HepG2 (cell line): ENCODE results near the gene UROD. TPM values are rescaled to one million over a fixed set of nuclear protein-coding genes. Genes with fewer than 3 reads are reported as not detected.

Experiments used
- ATAC-seq: fragments of 200-7000 bp; cut with Tn5 transposase; 3 replicates; pipeline ENCODE4 v1.9.1; 2020; ENCODE audit warnings: mild to moderate bottlenecking, moderate library complexity
- BruUV-seq: library from RNA; stranded (reverse); fragments of 400-500 nt; replicated peaks from 2 replicates; lab custom pipeline; 2021; lab: Mats Ljungman, UMichigan
- CTCF ChIA-PET: fragments of 300-600 bp; formaldehyde crosslinking; extraction: SDS; loops from one replicate; lab custom pipeline; 2021; ENCODE audit warnings: low total read pairs, inconsistent platforms, low intra/inter-chr PET ratio; lab: Yijun Ruan, JAX
- POLR2A ChIA-PET: fragments of 350-600 bp; sonication (Branson Sonifier 250); formaldehyde crosslinking; loops from one replicate; lab custom pipeline; 2020; ENCODE audit warnings: antibody characterized with exemption, inconsistent platforms; lab: Yijun Ruan, JAX
- DNase-seq: peaks from one replicate; pipeline ENCODE4 v3.0.0-alpha.2; 2015; ENCODE audit warnings: low spot score
- FAIRE-seq: peaks from 3 replicates; lab custom pipeline; 2011; peaks lifted over from hg19 to GRCh38; lab: Jason Lieb, UNC
- H2AFZ ChIP-seq: one replicate; pipeline ENCODE4 v1.6.1; 2011; ENCODE audit warnings: low read length, inconsistent platforms
- H3K27ac ChIP-seq: fragments of 300-600 bp; 3 replicates; pipeline ENCODE4 v1.8.0; 2011; ENCODE audit warnings: mixed run types, mild to moderate bottlenecking, mixed read lengths, low read length, inconsistent platforms; ENCODE audit not compliant: insufficient read depth; ENCODE audit errors: extremely low read length
- H3K27me3 ChIP-seq, 2 experiments: fragments of 200-600 bp in 1 of 2; 2 replicates in 1 of 2; 3 replicates in 1 of 2; pipeline versions ENCODE4 v1.6.0 to v1.8.0; 2011; ENCODE audit warnings: low read length in 2 of 2, mild to moderate bottlenecking in 2 of 2, moderate library complexity in 2 of 2, inconsistent platforms in 1 of 2; ENCODE audit not compliant: insufficient read depth in 2 of 2, control insufficient read depth in 1 of 2
- H3K36me3 ChIP-seq, 2 experiments: fragments of 200-600 bp in 1 of 2; replicated peaks in 1 of 2; 2 replicates in 1 of 2; 3 replicates in 1 of 2; pipeline versions ENCODE4 v1.5.1 to v1.8.0; 2011; ENCODE audit warnings: low read length in 2 of 2, inconsistent platforms in 1 of 2; ENCODE audit not compliant: insufficient read depth in 2 of 2, control insufficient read depth in 1 of 2
- H3K4me1 ChIP-seq: 2 replicates; pipeline ENCODE4 v1.5.1; 2012; ENCODE audit warnings: low read length, inconsistent platforms; ENCODE audit not compliant: insufficient read depth
- H3K4me2 ChIP-seq: 2 replicates; pipeline ENCODE4 v1.6.0; 2011; ENCODE audit warnings: low read depth, low read length, inconsistent platforms
- H3K4me3 ChIP-seq, 3 experiments: fragments of 200-600 bp in 1 of 3; sonication (generic), shearing (Covaris generic) in 1 of 3; replicated peaks in 1 of 3; 2 replicates each; pipeline ENCODE4 v1.5.1; 2011 to 2016; ENCODE audit warnings: low read length in 3 of 3, inconsistent platforms in 2 of 3, low read depth in 2 of 3, mild to moderate bottlenecking in 2 of 3, control low read depth in 1 of 3, mixed read lengths in 1 of 3; ENCODE audit not compliant: insufficient read depth in 1 of 3
- H3K79me2 ChIP-seq: one replicate; pipeline ENCODE4 v1.6.1; 2011; ENCODE audit warnings: low read length, inconsistent platforms; ENCODE audit not compliant: insufficient read depth
- H3K9ac ChIP-seq: 2 replicates; pipeline ENCODE4 v1.6.0; 2011; ENCODE audit warnings: mild to moderate bottlenecking, low read depth, low read length, inconsistent platforms; ENCODE audit not compliant: insufficient read depth
- H3K9me3 ChIP-seq: 2 replicates; pipeline ENCODE4 v1.5.1; 2012; ENCODE audit warnings: mild to moderate bottlenecking, low read length
- H4K20me1 ChIP-seq: 2 replicates; pipeline ENCODE4 v1.6.0; 2011; ENCODE audit warnings: inconsistent platforms, mild to moderate bottlenecking, low read length, moderate library complexity; ENCODE audit not compliant: insufficient read depth
- KLF12 ChIP-seq: sonication (generic); formaldehyde crosslinking; IDR thresholded peaks from 2 replicates; pipeline ENCODE4 v1.4.0; 2020; ENCODE audit warnings: missing genetic modification reagents, borderline replicate concordance
- RBM22 ChIP-seq: fragments of 200-400 bp; formaldehyde crosslinking; optimal IDR thresholded peaks from 2 replicates; pipeline ENCODE3; 2017; ENCODE audit warnings: mild to moderate bottlenecking, low read length, moderate library complexity
- ZC3H13 ChIP-seq: sonication (generic); formaldehyde crosslinking; IDR thresholded peaks from 2 replicates; pipeline ENCODE4 v1.8.1; 2023; ENCODE audit warnings: mild to moderate bottlenecking, missing genetic modification reagents, moderate library complexity
- ZNF709 ChIP-seq: sonication (generic); formaldehyde crosslinking; IDR thresholded peaks from 2 replicates; pipeline ENCODE4 v1.5.0; 2020; ENCODE audit warnings: mild to moderate bottlenecking, missing genetic modification reagents
- ZNF782 ChIP-seq: sonication (generic); formaldehyde crosslinking; IDR thresholded peaks from 2 replicates; pipeline ENCODE4 v1.4.0; 2020; ENCODE audit warnings: missing genetic modification reagents, mild to moderate bottlenecking, borderline replicate concordance
- WGBS: methylation state at CpG from one replicate; pipeline ENCODE4 v1.1.6; 2017; ENCODE audit warnings: low lambda C conversion rate; 5-methylcytosine and 5-hydroxymethylcytosine counted together
- in situ Hi-C: cut with HindIII; loops from 2 replicates; pipeline ENCODE4 v1.10.0; 2017; ENCODE audit warnings: low pct_unique_long_range_greater_than_20kb; ENCODE audit not compliant: extremely low pct_ligation_motif_present
- intact Hi-C: fragments of 100-400 bp; cut with micrococcal nuclease; formaldehyde crosslinking; loops from one replicate; pipeline ENCODE4 v1.10.0; 2022; ENCODE audit not compliant: unreplicated experiment
- polyA plus RNA-seq, 8 experiments: library from polyadenylated mRNA; depleted of rRNA in 3 of 8; stranded (reverse) in 7 of 8; unstranded in 1 of 8; fragments of >200 nt; fragmentation: Illumina TruSeq in 4 of 8; extraction: Trizol in 4 of 8; gene quantifications; 2 replicates each; pipeline versions ENCODE4 v1.2.1 to v1.2.3, GENCODE V29; 2011 to 2016; ENCODE audit warnings: low read depth in 4 of 8, missing spikeins in 1 of 8, mixed read lengths in 1 of 8; ENCODE audit not compliant: insufficient read depth in 1 of 8
- total RNA-seq, 5 experiments: library from RNA; depleted of rRNA; stranded (reverse); fragments of >200 nt; fragmentation: Illumina TruSeq; extraction: Trizol; gene quantifications; 2 replicates each; pipeline ENCODE4 v1.2.3, GENCODE V29; 2016; ENCODE audit warnings: low read depth in 1 of 5
- TF ChIP-seq, protein P1 (sequence below): sonication (generic); formaldehyde crosslinking; IDR thresholded peaks from 2 replicates; pipeline ENCODE4 v1.5.0; 2020; ENCODE audit warnings: missing genetic modification reagents

UROD gene
- total and polyA plus RNA-seq, 2 of the 13 experiments (the other 11 are each of a cell fraction or from before 2014, with no cell fraction given): 162 to 171 TPM

- TF ChIP-seq, protein P1, sequence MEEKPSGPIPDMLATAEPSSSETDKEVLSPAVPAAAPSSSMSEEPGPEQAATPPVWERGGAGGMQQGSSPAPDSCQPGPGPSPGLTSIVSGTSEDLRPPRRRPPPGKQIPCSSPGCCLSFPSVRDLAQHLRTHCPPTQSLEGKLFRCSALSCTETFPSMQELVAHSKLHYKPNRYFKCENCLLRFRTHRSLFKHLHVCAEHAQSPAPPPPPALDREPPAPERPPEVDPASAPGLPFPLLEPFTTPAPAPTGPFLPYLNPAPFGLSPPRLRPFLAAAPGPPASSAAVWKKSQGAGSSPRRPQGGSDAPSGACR (CRISPR knock-in tag): no peak
Measured at GRCh38 chr1:45012639-45013278, 705 bp downstream of the UROD start (continued).

DNA sequence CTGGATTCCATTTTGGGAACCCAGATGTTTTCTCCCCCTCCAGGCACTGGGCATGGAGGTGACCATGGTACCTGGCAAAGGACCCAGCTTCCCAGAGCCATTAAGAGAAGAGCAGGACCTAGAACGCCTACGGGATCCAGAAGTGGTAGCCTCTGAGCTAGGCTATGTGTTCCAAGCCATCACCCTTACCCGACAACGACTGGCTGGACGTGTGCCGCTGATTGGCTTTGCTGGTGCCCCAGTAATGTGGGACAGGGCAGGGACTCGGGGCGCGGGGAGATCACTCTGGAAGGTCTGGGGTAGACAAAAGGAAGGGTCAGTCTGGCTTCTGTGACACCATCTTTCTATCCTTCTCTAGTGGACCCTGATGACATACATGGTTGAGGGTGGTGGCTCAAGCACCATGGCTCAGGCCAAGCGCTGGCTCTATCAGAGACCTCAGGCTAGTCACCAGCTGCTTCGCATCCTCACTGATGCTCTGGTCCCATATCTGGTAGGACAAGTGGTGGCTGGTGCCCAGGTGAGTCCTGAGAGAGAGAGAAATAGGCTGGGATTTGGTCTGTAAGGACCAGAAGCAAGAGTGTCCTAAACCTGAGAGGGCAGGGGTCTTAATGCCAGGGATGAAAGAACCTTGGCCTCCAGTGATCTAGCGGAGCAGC, 1.6 kb downstream of the UROD start:
- Histone ChIP-seq H3K27me3 (no peaks in the 10 kb centered on the region; a peak in 1 of 5 replicates), H3K9me3 (no peaks in the 10 kb centered on the region), H3K4me1 (peaks cover 32% of the 10 kb centered on the region), H4K20me1 (no peaks in the 10 kb centered on the region), H3K4me3 (peak overlapping the region in 1 of 3 experiments; percentile 95; a peak in 2 of 6 replicates), H3K27ac (peak overlapping the region; percentile 85), H3K79me2 (peaks cover 26% of the 10 kb centered on the region), H3K4me2 (peak overlapping the region; percentile 99), H2AFZ (no peak overlapping the region), H3K36me3 (peaks cover 2 to 23% of the 10 kb centered on the region in 2 experiments; a peak in 3 of 5 replicates), H3K9ac (peak overlapping the region; percentile 79; the same call in 1 of the 2 replicates)
- DNase-seq (no peak), FAIRE-seq (no peak), ATAC-seq (no peak)
- ChIA-PET CTCF (interaction anchor here (2.1 to 2.2 kb wide), 2 partner anchors 287 to 290 kb away, joined by 12 to 24 read pairs; no protein-coding TSS in a partner anchor), POLR2A (interaction anchor here (0.5 to 10.4 kb wide), 9 partner anchors 25 to 485 kb away, joined by 3 to 231 read pairs (median 8); partner anchors contain the start of genes EIF2B3, MUTYH, PLK3 and TESK2)
- WGBS: 89% methylated on average over 11 of the region's 12 CpGs
- in situ Hi-C loops (loop anchor here (5.0 to 25.0 kb wide), 4 partner anchors 176 to 479 kb away; partner anchors contain the start of genes PTCH2 and TESK2), intact Hi-C loops (loop anchor here (1.0 to 5.0 kb wide), 3 partner anchors 176 to 287 kb away; no protein-coding TSS in a partner anchor)
- 0 out of 2 replicates have a peak, but pooled peaks have one; percentile 33 for TF ChIP-seq ZC3H13 (CRISPR knock-in tag)
- TF ChIP-seq ZNF709 (CRISPR knock-in tag): 0 out of 2 replicates have a peak, but pooled peaks have one; percentile 2
- TF ChIP-seq KLF12 (CRISPR knock-in tag): no peak
- TF ChIP-seq RBM22: peak; percentile 21
- no peak for TF ChIP-seq ZNF782
- no TSS peak for BruUV-seq
